ENCODE data around the gene HCAR1.
"Not testable (repeated sequence)": the region's sequence is repeated elsewhere in the genome, so short reads cannot be mapped to it uniquely, and the experiment has no call there.

HCAR1 gene, protein sequence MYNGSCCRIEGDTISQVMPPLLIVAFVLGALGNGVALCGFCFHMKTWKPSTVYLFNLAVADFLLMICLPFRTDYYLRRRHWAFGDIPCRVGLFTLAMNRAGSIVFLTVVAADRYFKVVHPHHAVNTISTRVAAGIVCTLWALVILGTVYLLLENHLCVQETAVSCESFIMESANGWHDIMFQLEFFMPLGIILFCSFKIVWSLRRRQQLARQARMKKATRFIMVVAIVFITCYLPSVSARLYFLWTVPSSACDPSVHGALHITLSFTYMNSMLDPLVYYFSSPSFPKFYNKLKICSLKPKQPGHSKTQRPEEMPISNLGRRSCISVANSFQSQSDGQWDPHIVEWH

GRCh38 chr12:122730215-122731014 is at the start of gene HCAR1:
Gene HCAR1 (minus strand): TSS chr12:122730844. CDS start chr12:122730339, 505 bp downstream.
- peak; percentile 71 for DNase-seq

- no peak for DNase-seq
These were observed 26.9 kb upstream of the HCAR1 start for GRCh38 chr12:122757568-122757967.

GRCh38 chr12:122754790-122755189 is 24.1 kb upstream of the HCAR1 start:
- no peak for DNase-seq

DNA sequence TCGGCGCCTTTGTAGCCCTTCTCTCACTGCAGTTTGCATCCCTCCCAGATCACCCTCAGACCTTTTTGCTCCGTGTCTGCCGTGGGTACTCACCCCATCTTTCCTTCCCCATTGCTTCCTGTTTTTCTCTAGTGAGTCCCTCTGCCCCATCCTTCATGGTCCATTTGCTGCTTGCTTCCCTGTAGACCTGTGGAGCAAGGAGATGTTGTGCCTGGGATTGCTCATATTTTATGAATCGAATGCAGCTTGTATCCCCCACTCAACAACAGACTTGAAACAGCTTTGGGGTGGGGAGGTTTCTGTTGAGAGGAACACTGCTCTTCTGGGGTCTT is 22.6 kb upstream of the HCAR1 start:
- no peak for DNase-seq

DNA sequence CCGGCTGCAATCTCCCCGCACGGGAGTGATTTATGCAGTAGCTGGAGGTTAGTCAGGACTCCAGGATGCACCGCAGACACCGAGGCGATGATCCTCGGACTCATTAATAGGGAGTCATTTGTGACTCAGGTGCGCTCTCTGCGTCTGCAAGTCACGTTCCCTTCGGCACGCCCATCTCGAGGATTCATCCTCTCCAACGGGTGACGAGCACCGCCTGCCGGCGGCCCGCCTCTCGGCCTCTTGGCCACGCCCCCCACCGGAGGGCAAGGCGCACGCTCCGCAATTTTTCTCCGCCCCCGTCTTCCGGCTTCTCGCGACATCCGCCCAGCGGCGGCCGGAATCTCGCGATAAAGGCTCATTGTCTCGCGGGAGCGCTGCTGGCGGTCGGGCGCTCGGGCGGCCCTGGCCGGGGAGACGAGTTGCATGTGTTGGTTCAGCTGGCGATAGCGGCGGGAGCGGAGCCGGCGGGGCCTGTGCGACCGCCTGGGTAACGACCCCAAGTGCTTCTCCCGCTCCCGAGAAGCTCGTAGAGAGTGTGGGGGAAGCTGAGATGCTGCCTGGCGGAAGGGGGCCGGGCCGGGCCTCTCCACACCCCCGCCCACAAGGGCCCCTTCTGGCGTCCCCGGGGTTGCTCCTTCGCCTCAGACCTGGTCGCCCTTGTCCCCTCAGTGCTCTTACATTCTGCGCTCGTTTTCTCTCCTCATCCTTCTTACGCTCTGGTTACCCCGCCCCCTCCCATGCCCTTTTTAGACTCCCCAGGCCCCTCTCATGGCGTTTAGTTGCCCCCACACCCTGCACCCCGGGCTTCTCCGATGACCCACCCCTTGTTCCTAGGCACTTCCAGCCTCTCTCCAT is 22.0 kb upstream of the HCAR1 start, which contains the start of gene DENR:
DENR (plus strand) TSS at position 361 of the 855 bp plus-strand sequence. CDS start 878 bp downstream, outside the sequence.
- peak; percentile 99 for DNase-seq

DNA sequence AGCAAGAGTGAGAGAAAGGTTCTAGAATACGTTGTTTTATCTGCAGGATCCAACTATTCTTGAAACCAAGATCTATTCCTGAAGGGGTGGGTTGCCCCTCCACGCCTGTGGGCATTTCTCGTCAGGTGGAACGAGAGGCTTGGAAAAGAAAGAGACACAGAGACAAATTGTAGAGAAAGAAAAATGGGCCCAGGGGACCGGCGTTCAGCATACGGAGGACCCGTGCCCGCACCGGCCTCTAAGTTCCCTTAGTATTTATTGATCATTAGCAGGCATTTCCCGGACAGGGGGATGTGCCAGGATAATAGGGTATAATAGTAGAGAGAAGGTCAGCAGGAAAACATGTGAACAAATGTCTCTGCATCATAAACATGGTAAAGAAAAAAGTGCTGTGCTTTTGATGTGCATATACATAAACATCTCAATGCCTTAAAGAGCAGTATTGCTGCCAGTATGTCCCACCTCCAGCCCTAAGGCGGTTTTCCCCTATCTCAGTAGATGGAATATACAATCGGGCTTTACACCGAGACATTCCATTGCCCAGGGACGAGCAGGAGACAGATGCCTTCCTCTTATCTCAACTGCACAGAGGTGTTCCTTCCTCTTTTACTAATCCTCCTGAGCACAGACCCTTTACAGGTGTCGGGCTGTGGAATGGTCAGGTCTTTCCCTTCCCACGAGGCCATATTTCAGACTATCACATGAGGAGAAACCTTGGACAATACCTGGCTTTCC is 20.3 kb upstream of the HCAR1 start:
- DNase-seq, result not testable (repeated sequence)

DNA sequence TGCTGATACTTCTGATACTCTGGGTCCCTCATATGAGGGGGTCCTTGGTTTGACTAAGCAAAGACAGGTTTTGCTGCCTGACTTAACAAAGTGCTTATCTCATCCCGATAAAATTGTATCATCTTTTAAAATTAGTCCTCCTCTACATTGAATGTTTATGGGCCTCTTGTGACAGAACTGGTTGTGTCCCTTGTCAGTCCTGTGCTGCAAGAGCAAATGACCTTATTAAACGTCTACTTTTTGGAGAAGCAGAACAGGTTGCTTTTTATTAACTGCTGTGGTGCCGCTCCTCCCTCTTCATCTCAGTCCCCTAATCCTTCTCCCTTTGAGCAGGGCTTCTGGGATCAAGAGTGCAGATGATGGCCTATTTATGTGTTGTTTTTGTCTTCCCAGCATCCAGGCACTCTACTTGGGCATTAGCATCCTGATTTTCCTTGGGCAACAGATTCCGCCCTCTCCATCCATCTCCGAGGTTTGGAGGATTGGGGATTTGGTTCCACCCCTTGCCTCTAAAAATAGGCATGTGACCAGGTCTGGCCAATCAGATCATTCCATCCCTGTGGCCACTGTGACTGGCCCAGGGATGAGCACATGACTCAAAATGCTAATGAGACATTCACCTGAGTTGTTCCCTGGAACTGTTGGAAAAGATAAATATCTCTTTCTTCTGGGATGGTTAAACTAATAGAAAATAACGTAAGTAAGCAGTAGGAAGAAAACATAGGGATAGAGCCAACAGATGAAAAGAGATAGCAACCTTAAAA is 19.1 kb upstream of the HCAR1 start:
- DNase-seq, result no peak

DNA sequence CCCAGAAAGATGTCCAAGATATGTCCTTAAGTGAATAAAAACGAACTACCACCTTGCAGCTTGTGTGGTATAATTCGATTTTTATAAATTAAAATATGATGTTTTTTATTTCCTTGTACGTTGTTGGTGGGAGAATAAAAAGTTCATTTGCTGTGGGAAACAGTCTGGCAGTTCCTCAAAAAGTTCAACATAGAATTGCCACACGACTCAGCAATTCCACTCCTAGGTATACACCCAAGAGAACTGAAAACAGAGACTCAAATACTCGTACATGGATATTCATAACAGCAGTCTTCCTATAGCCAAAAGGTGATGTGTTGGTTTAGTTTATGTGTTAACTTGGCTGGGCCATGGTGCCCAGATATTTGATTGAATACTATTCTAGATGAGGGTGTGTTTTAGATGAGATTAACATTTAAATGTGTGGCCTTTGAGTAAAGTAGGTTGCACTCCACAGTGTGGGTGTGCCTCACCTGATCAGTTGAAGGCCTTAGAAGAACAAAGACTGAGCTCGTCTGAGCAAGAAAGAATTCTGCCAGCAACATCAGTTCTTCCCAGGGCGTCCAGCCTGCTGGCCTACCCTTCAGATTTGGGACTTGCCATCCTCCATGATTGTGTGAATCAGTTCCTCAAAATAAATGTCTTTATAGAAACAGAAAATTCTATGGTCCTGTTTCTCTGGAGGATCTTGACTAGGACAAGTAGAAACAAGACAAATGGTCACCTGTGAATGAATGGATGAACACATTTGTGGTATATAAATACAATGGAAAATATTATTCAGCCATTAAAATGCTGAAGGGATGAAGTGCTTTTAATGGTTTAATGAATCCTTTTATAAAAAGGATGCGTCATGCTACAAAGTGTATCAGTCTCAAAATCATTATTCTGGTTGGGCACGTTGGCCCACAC is 16.8 kb upstream of the HCAR1 start:
- no peak for DNase-seq

- DNase-seq, result no peak
These were observed 13.4 kb upstream of the HCAR1 start for GRCh38 chr12:122743895-122744525.

- peak; percentile 15 for DNase-seq
These were observed 9.7 kb upstream of the HCAR1 start for GRCh38 chr12:122740351-122740750.

GRCh38 chr12:122738571-122738970 is 7.9 kb upstream of the HCAR1 start:
- DNase-seq, result peak; percentile 18

DNA sequence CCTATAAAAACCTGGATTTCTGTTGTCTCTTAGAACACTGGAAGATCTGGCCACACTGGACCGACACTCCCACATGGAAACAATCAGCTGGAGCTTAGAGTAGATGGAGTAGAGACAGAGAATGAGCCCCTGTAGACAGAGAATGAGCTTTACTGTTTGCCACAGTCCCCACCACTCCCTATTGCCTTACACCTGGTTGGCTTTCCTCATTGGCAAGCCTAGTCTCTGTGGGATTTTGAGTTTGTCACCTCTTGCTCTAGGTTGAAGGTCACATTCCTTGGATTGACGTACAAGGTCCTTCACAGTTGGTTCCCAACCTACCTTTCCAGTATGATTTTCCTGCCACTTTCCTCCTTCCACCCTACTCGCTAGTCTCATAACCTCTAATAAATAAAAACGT is 2.0 kb upstream of the HCAR1 start:
- no peak for DNase-seq

GRCh38 chr12:122732170-122732569 is 1.5 kb upstream of the HCAR1 start:
- no peak for DNase-seq

GRCh38 chr12:122729583-122730214 is 945 bp downstream of the HCAR1 start:
- no peak for DNase-seq

DNA sequence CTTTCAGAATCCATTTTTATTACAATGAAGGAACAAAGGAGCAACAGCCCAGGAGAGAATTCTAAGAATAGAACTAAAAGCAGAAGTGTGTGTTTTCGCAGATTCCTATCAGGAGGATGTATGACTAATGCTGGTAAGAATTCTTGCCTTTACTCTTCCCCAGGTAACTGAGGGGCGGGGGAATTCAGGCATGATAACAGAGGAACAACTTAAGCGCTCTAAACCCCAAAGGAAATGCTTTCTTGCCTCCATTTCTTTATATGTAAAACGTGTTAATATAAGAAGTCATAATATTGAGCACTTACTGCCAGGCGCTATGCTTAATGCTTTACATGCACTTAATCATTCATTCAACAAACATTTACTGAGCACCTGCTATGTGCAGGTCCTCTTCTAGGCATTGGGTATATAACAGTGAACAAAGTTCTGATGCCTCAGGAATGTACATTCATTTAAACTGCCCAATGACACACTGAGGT is 4.5 kb downstream of the HCAR1 start:
- no peak for DNase-seq

DNA sequence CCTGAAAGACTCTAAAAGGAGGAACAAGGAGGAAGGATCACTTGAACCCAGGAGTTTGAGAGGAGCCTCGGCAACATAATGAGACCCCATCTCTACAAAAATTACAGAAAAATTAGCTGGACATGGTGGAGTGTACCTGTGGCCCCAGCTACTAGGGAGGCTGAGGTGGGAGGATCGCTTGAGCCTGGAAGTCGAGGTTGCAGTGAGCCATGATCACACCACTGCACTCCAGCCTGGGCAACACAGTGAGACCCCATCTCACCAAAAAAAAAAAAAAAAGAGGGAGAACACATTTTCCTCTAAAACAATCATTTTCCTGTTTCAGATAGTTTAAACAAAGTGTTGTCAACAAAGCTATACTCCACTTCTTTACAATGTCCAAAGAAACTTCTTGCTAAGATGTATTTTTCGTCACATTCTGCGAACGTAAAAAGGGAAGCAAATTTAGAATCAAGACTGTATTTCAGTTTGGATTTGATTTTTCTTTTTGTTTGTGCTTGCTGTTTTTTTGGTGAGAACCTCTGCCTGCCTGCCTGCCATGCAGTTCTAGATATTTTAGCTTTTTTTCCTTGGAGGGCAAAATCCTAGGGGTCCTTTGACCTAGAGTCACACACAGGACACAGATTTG is 5.1 kb downstream of the HCAR1 start:
- no peak for DNase-seq

DNA sequence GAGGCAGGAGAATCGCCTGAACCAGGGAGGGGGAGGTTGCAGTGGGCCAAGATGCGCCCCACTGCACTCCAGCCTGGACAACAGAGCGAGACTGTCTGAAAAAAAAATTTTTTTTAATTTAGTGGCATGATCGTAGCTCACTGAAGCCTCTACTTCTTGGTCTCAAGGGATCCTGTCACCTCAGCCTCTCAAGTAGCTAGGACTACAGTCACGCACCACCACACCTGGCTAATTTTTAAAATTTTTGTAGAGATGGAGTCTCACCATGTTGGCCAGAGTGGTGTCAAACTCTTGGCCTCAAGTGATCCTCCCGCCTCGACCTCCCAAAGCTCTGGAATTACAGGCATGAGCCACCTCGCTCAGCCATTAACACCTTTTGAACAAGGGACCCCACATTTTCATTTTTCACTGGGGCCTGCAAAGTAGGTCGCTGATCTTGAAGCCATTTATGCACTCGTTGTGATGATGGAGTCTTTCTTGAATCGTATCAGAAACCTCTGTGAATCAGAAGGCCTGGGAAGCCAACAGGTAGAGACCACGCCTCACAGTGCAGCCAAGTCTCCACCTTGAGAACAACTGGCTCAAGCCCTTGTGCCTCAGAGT is 5.9 kb downstream of the HCAR1 start:
- no peak for DNase-seq

DNA sequence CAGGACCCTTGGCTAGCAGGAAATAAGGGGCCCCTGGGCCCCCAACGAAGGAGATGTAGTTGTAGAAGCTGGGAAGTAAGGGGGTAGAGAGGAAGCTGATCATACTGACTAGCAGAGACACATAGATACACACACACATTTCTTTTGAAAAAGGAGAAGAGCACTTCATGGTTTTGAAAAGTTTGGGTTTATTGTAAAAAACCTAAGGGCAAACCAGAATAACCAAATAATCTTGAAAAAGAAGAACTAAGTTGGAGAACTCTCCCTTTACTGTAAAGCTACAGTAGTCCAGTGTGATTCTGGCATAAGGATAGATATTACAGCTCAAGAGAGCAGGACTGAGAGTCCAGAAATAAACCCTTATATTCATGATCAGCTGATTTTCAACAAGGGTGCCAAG is 8.3 kb downstream of the HCAR1 start:
- DNase-seq, result no peak
